CD4-positive, alpha-beta T cell treated with Interferon gamma for 1 hour (primary cell): ENCODE results near the gene VPS9D1.

Experiments
- DNase-seq: peaks from one replicate; pipeline ENCODE4 v3.0.0-alpha.2; 2020

VPS9D1 gene

GRCh38 chr16:89720813-89721545 is at the start of gene VPS9D1, which contains the start of gene ZNF276:
Gene VPS9D1 (minus strand): TSS chr16:89720898. CDS start chr16:89720861, 37 bp downstream.
Gene ZNF276 (plus strand): TSS chr16:89721537. CDS start chr16:89721641, 104 bp downstream.
- peak; percentile 78 for DNase-seq

- no peak for DNase-seq
Measured at GRCh38 chr16:89770367-89770766, 49.7 kb upstream of the VPS9D1 start.

GRCh38 chr16:89765292-89765830 is 44.7 kb upstream of the VPS9D1 start:
- DNase-seq: no peak

- peak; percentile 70 for DNase-seq
Measured at GRCh38 chr16:89764711-89765201, 44.1 kb upstream of the VPS9D1 start.

- DNase-seq: no peak
Measured at GRCh38 chr16:89761304-89761922, 40.7 kb upstream of the VPS9D1 start.

GRCh38 chr16:89759746-89760340 is 39.1 kb upstream of the VPS9D1 start:
- no peak for DNase-seq

- peak; percentile 40 for DNase-seq
Measured at GRCh38 chr16:89749637-89750036, 28.9 kb upstream of the VPS9D1 start.

GRCh38 chr16:89748921-89749320 is 28.2 kb upstream of the VPS9D1 start:
- DNase-seq: no peak

- no peak for DNase-seq
Measured at GRCh38 chr16:89748076-89748475, 27.4 kb upstream of the VPS9D1 start.

GRCh38 chr16:89746043-89746442 is 25.3 kb upstream of the VPS9D1 start:
- no peak for DNase-seq

GRCh38 chr16:89744813-89745212 is 24.1 kb upstream of the VPS9D1 start:
- no peak for DNase-seq

GRCh38 chr16:89742948-89743347 is 22.2 kb upstream of the VPS9D1 start:
- no peak for DNase-seq

GRCh38 chr16:89741342-89742014 is 20.8 kb upstream of the VPS9D1 start:
- DNase-seq: no peak

GRCh38 chr16:89739383-89739782 is 18.7 kb upstream of the VPS9D1 start:
- DNase-seq: no peak

- no peak for DNase-seq
Measured at GRCh38 chr16:89738538-89739317, 18.0 kb upstream of the VPS9D1 start.

GRCh38 chr16:89738072-89738377 is 17.3 kb upstream of the VPS9D1 start:
- no peak for DNase-seq

- DNase-seq: peak; percentile 41
Measured at GRCh38 chr16:89737341-89738071, 16.8 kb upstream of the VPS9D1 start.

GRCh38 chr16:89736554-89736953 is 15.9 kb upstream of the VPS9D1 start:
- DNase-seq: no peak

GRCh38 chr16:89733792-89734191 is 13.1 kb upstream of the VPS9D1 start:
- no peak for DNase-seq

- DNase-seq: no peak
Measured at GRCh38 chr16:89733322-89733721, 12.6 kb upstream of the VPS9D1 start.

GRCh38 chr16:89732918-89733242 is 12.2 kb upstream of the VPS9D1 start:
- DNase-seq: no peak
